ENCODE results near the gene ARL4C.
A peak's percentile ranks its signal among the peaks of the same experiment; 100 is the strongest.

The ARL4C gene, protein sequence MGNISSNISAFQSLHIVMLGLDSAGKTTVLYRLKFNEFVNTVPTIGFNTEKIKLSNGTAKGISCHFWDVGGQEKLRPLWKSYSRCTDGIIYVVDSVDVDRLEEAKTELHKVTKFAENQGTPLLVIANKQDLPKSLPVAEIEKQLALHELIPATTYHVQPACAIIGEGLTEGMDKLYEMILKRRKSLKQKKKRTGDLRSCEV

GRCh38 chr2:234496835-234497593, at the start of gene ARL4C:
Gene ARL4C, minus strand, starts transcription at chr2:234497081. Its CDS starts 495 bp downstream, at chr2:234496586.
- peak; percentile 86 for DNase-seq

- peak; percentile 81 for DNase-seq
Observed at GRCh38 chr2:234544659-234545611, 48.1 kb upstream of the ARL4C start.

GRCh38 chr2:234542742-234543141, 45.9 kb upstream of the ARL4C start:
- DNase-seq: no peak

DNA sequence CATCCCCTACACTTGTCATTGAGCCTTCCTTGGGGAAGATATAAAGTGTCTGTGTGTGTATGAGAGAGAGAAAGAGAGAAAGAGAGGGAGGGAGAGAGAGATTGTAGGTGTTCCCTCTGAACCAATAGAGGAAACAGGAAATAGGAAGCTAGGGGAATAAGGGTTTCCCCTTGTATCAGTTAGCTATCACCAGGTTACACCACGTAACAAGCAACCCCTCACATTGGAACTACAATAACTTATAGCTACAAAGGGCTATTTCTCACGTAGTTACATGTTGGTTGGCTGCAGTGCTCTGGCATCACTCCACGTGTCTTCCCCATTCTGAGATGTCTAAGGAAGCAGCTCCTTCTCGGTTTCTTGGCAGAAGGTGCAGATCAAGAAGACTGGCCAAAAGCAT, 41.0 kb upstream of the ARL4C start:
- no peak for DNase-seq

GRCh38 chr2:234536178-234536965, 39.5 kb upstream of the ARL4C start:
- no peak for DNase-seq

- DNase-seq: no peak
Observed at GRCh38 chr2:234535464-234535863, 38.6 kb upstream of the ARL4C start.

GRCh38 chr2:234534515-234534914, 37.6 kb upstream of the ARL4C start:
- DNase-seq: no peak

GRCh38 chr2:234533626-234534025, 36.7 kb upstream of the ARL4C start:
- no peak for DNase-seq

GRCh38 chr2:234528410-234529148, 31.7 kb upstream of the ARL4C start:
- DNase-seq: no peak

DNA sequence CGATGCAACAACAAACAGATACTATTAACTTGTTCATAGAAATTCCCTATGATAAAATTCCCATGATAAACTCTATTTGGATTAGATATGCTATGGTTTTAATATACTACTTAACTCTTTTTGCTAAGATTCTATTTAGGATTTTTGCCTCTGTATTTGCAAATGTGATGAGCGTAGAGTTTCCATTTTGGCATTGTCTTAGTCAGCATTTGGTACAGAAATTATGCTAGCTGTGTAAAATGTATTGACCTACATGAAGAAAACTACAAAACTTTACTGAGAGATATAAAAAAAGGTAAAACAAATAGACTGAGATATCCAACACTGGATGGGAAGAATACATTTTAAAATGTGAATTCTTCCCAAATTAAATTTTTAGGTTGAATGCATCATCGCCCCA, 29.8 kb upstream of the ARL4C start:
- no peak for DNase-seq

DNA sequence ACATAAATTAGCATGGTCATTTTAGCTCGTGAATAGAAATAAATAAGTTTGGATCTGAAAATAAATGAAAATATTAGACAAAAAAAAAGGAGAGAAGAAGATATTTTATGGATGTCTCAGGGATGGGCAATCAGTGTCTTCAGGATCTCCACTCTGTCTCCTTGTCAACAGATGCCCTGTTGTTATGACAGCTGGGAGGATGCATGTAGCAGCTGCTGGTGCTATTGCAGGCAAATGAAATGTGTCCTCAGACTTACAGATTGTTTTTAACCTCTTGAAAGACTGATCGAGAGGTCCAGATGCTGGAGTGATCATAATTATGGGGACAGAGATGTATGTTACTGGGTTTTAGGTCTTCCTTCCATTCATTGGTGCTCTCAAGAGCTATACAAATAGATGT, 24.7 kb upstream of the ARL4C start:
- no peak for DNase-seq

GRCh38 chr2:234518986-234519642, 22.2 kb upstream of the ARL4C start:
- no peak for DNase-seq

GRCh38 chr2:234517971-234518370, 21.1 kb upstream of the ARL4C start:
- no peak for DNase-seq

DNA sequence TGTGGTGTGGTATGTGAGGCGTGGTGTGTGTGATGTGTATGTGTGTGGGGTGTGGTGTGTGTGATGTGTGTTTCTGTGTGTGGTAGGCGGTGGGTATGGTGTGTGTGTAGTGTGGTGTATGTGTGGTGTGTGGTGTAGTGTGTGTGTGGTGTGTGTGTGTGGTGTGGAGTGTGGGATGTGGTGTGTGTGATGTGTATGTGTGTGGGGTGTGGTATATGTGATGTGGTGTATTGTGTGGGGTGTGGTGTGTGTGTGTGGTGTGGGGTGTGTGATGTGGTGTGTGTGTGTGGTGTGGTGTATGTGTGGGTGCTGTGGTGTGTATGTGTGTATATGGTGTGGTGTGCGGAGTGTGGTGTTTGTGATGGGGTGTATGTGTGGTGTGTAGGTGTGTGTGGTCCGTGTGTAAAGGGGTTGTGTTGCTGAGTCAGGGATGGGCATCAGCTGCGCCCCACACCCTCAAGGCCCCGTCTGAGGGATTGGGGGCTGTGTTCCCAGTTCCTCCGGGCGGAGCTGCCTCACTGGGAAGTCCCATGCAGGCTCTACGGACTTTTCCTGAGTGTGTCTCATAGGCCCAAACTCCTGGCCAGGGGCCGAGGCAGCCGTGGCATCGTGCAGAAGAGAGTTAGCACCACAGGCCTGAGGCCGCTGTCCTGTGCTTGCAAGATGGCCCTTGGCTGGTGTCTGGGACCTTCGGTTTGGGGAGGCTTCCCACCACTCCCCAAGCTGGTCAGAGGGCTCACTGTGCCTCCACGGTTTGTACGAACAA, 18.2 kb upstream of the ARL4C start:
- DNase-seq: no peak

DNA sequence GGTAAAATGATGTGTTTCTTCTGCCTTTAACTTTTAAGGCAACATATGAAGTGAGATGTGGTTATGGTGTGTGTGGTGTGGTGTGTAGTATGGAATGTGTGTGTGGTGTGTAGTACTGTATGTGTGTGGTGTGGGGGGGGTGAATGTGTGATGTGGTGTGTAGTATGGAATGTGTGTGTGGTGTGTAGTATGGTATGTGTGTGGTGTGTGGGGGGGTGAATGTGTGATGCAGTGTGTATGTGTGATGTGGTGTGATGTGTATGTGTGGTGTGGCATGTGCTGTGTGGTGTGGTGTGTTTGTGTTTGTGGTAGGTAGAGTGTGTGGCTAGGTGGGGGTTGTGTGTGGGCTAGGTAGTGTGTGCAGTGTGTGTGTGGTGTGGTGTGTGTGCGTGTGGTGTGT, 17.2 kb upstream of the ARL4C start:
- no peak for DNase-seq

DNA sequence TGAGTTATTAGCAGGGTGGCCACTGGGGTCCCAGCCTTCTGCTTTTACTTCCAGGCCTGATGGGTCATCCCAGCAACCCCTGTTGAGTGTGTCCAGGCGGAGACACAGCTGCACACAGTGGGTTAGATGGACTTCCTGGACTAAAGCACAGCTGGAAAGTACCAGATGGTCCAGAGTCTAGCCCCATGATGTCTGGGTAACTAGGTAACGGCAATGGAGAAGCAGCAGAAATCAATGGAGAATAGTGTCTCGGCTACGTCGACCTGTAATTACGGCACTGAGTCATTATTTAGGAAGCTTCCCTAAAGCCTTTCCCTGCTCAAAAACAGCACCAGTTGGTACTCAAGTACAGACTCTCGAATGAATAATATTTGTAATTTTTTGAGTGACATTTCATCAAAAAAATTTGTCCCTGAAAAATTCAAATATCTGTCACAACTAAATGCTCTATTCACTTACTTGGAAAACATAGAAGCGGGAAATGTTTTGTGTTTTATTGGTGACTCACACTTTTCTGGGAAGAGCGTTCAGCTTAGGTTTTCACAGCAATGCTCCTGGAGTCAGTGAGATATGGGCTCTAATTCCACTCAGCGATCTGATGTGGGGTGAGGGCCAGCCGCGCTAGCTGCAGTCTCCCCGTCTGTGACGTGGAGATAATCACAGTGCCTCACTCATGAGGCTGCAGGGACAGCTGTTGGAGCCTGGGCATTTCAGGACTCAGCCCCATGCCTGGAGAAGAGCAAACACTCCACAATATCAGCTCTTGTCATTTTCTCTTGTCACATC, 16.2 kb upstream of the ARL4C start:
- DNase-seq: no peak

DNA sequence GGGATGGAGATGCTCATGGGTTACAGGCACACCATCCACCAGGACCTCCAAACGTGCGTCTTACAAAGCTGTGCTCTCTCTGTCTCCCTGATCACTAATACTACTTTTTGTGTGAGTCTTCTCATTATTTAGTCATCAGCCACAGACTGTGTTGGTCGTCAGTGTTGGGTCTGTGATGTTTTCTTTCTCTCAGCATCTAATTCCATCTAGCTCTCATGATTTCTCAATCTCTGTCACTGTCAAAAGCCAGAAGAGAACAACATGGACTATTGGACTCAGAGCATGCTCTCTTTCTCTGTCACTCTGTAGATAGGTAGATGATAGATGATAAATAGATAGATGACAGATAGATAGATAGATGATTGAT, 6.0 kb upstream of the ARL4C start:
- DNase-seq: no peak

DNA sequence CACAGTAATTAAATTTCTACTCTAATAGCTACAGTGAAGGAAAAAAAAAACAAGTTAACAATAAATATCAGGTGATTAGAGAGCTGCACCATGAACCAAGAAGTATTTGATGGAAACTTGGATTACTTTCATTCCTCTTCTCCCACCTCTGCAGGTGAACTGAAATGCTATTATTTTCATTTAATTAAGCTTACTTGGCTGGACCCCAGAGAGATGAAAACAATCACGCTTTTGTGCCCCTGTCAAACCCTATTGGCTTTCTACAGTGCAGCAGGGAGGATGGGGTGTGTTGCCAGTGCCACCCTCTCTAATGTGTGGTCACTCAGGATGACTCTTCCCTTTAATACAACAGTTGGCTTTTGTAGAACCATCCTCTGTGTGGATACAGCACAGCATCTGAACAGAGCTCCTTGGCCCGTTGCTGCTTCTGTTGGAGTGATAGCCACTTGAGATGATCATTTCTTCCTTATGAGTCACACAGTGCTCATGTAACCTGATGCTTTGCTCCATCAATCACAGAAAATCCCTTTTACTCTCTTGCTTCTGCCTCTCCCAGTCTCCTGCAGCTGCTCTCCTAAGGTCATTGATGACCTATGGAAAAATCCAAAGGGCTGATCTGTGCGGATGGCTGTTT, 5.5 kb upstream of the ARL4C start:
- no peak for DNase-seq

- peak; percentile 71 for DNase-seq
Observed at GRCh38 chr2:234500394-234501006, 3.6 kb upstream of the ARL4C start.

All from activated T-cell treated with anti-CD3 and anti-CD28 coated beads, Interleukin-2, amount 50 U/mL, for 1 hour (primary cell).